ENCODE measurements around the gene PWWP2B.

Gene PWWP2B

DNA sequence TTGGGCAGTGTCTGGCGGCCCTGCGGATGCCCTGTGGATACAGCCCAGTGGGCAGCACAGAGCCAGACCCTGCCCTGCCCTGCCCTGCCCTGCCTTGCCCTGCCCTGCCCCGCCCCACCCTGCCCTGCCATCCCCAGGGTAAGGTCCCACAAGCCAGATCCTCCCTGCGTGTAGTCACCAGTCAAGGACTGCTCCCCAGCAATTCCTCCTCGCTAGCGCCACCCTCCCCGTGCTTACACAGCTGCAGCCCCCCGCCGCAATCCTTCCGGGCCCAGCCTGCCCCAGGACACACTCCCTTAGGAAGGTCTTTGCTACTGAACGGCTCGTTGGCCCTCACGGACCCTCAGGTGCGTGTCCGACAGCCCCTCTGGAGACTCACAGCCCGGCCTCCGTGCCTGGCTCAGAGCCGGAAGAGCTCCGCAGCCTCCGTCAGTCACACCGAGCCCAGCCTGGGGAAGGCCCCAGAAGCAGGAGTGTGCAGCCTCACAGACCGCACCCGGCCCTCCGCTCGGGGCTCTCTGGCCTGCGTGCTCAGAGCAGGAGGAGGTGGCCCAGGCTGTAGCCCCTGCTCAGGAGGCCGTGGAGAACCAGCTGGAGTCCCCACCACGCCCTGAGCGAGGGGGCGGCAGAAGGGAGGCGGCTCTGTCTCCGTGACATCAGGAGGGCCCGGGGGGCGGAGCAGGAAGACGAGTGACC, 68.3 kb downstream of the PWWP2B start:
- in situ Hi-C loops (cut with MboI; ENCODE audit: low sequenced_read_pairs): no loop called here

DNA sequence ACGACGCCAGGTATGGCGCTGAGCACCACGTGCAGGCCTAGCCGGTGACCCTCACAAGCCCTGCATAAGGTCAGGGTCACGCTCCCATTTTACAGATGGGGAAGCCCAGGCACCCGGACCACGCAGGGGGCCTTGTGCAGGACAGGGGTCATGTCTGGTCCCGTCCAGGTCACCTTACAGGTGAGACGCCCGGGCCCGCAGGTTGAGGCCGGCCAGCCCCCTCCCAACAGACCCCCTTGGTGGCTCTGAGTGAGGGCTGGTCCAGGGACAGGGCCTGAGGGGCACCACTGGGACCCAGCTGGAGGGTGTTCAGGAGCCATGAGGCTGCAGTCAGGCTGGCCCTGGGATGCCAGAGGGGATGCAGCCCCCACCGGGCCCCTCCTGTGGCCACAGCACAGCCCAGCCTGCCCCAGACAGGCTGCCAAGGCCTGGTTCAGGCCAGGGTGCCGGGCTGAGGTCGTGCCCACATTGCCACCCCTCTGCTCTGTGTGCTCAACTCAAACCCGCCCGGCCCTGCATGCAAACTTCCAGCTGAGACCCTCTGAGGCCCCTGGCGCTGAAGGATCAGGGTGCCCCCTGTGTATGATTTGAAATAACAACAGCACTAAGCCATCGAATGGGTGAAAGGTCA, 69.0 kb downstream of the PWWP2B start:
- in situ Hi-C loops (cut with MboI; ENCODE audit: low sequenced_read_pairs): no loop called here

DNA sequence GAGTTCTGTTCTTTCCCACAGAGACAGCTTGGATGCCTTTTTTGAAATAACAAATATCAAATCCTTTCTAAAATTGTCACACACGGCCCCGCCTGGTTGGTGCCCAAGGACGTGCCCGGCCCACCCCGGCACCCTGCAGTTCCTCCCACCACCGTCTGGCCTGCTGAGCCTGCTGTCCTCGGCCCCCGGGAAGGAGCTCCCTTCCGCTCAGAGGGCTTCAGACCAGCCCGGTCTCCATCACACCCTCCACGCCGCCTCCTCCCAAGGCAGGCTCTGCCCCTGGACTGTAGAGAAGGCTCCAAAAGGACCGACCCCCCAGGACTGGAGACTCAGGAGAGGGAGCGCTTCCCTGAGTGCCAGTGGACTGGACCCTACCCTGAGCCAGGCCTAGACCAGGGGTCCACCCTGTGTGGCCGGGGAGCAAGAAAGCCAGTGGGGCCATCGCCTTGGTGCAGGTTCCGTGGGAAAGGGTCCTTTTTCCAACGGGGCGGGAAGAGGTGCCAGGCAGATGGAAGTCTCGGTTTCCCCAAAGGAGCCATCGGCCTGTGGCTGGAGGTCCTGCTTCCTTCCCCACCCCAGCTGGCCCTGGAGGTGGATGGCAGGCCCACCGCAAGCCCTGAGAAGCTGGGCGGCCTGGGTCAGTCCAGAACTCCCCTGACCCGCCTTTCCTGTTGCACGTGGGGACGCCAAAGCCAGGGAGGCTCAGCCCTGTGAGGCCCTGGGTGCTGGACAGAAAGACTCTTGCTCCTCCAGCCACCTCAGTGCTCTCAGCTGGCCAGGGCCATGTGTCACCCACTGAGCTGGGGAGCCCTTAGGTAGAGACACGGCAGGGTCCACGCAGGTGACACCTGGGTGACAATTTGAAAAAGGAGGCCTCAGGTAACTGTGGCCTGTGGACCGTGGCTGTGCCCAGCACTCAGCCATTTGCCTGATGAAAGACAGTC, 69.8 kb downstream of the PWWP2B start:
- in situ Hi-C loops (cut with MboI; ENCODE audit: low sequenced_read_pairs): no loop called here

All from HL-60/S4 treated with retinoic acid at 250 ng/mL for 4 days and 3 days (cell line).